CD4-positive, alpha-beta T cell treated with Interleukin-12 subunit alpha and Interleukin-12 subunit beta, for 1 hour (primary cell): ENCODE measurements around the gene PBX1.
A peak's percentile ranks its signal among the peaks of the same experiment; 100 is the strongest.

Source experiments
- DNase-seq: peaks from one replicate; pipeline ENCODE4 v3.0.0-alpha.2; 2020

PBX1 gene

GRCh38 chr1:164767752-164768402 lies 208.9 kb downstream of the PBX1 start:
- DNase-seq = no peak

GRCh38 chr1:164768619-164769018 lies 209.6 kb downstream of the PBX1 start:
- no peak for DNase-seq

GRCh38 chr1:164769486-164770130 lies 210.6 kb downstream of the PBX1 start:
- DNase-seq = no peak

- no peak for DNase-seq
Observed at GRCh38 chr1:164770131-164770529, 211.1 kb downstream of the PBX1 start.

GRCh38 chr1:164771041-164771618 lies 212.1 kb downstream of the PBX1 start:
- DNase-seq = no peak

GRCh38 chr1:164771619-164772361 lies 212.8 kb downstream of the PBX1 start:
- no peak for DNase-seq

GRCh38 chr1:164772635-164773034 lies 213.7 kb downstream of the PBX1 start:
- no peak for DNase-seq

- no peak for DNase-seq
Observed at GRCh38 chr1:164773102-164773501, 214.1 kb downstream of the PBX1 start.

GRCh38 chr1:164774413-164774812 lies 215.4 kb downstream of the PBX1 start:
- no peak for DNase-seq

GRCh38 chr1:164774819-164775654 lies 216.1 kb downstream of the PBX1 start:
- DNase-seq = no peak

- DNase-seq = no peak
Observed at GRCh38 chr1:164777518-164777917, 218.5 kb downstream of the PBX1 start.

- DNase-seq = no peak
Observed at GRCh38 chr1:164779376-164779775, 220.4 kb downstream of the PBX1 start.

GRCh38 chr1:164780111-164780812 lies 221.3 kb downstream of the PBX1 start:
- no peak for DNase-seq

GRCh38 chr1:164780863-164781262 lies 221.9 kb downstream of the PBX1 start:
- DNase-seq = no peak

GRCh38 chr1:164781972-164782371 lies 223.0 kb downstream of the PBX1 start:
- DNase-seq = no peak

- no peak for DNase-seq
Observed at GRCh38 chr1:164783778-164784555, 225.0 kb downstream of the PBX1 start.

GRCh38 chr1:164784960-164785359 lies 226.0 kb downstream of the PBX1 start:
- DNase-seq = no peak

- DNase-seq = no peak
Observed at GRCh38 chr1:164785841-164786534, 227.0 kb downstream of the PBX1 start.

- DNase-seq = peak; percentile 49
Observed at GRCh38 chr1:164786980-164787833, 228.2 kb downstream of the PBX1 start.

- no peak for DNase-seq
Observed at GRCh38 chr1:164787834-164788231, 228.8 kb downstream of the PBX1 start.
